ENCODE data around the gene ADD2.

Gene ADD2

DNA sequence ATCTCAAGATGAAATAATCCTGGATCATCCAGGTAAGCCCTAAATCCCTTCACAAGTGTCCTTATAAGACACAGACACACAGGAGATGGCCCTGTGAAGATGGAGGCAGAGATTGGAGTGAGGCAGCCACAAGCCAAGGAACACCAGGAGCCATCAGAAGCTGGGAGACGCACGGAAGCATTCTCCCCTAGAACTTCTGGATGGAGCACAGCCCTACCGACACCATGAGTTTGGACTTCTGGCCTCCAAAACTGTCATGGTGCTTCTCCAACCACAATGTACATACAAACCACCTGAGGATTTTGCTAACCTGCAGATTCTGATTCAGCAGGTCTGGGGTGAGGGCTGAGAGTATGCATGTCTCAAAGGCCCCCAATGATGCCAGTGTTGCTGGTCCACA lies 42.5 kb downstream of the ADD2 start:
- Histone ChIP-seq H3K27me3 (no peaks in the 10 kb centered on the region), H3K9me3 (replicated peaks in 1 of 11) (peaks cover 0 to 5% (median 0%) of the 10 kb centered on the region in 11 experiments; a peak in 2 of 22 replicates), H3K4me2 (no peak overlapping the region), H3K36me3 (peaks cover 0 to 25% (median 15%) of the 10 kb centered on the region in 11 experiments; a peak in 13 of 22 replicates), H3K9ac (no peak overlapping the region), H3K4me1 (peaks cover 0 to 25% (median 14%) of the 10 kb centered on the region in 10 experiments; a peak in 13 of 20 replicates), H3K27ac (no peak overlapping the region), H4K20me1 (peaks cover 0 to 47% (median 4%) of the 10 kb centered on the region in 11 experiments; a peak in 6 of 22 replicates), H3K4me3 (no peak overlapping the region)
- TF ChIP-seq Cebpa-rat (IDR thresholded peaks at IDR 0.05), result no peak

DNA sequence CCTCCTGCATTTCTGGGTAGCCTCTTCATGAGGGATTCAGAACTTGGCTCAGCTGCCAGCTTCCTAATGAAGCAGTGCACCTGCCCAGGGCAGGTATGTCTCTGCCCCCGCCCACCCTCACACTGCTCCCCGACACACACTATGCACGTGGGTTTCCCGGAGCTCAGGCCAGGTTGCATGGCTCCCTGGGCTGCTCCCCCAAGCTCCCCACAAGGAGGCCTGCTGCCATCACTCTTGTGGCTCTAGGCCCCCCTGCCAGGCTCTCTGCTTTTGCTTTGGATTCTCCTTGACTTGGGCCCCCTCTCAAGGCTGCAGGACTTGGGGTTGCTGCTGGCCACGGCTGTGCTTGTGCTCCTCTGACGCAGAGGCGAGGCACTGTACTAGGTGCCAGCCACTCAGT lies 43.6 kb downstream of the ADD2 start:
- no peak for TF ChIP-seq Cebpa-rat (IDR thresholded peaks at IDR 0.05)
- Histone ChIP-seq H3K9ac (no peak overlapping the region), H3K27me3 (no peaks in the 10 kb centered on the region)

DNA sequence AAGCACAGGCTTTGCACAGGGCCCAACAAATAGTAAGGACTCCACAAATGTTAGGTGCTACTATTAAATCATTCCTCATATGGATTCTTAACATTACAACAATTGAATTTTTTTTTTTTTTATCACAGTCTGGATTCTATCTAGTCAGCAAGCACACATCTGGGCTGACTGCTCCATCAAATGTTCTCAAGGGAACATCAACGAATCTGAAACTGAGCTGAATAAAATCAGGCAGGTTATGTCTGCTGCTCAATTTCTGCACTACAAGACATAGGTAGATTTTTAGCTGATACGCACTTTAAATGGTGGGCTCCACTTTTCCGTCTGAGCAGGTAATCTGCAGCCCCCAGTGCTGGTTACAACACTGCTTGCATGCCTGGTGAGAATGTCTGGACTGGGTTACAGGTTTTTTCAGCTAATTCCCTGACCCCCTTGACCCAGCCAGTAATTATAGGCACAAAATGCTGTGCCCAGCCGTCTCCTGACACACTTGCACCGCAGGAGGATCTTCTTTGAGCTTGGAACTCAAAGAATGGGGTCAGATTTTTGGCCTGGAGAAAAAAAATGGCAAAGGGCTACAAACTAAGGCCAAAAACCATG lies 44.6 kb downstream of the ADD2 start:
- Histone ChIP-seq H3K9ac (no peak overlapping the region), H3K36me3 (peaks cover 0 to 16% (median 6%) of the 10 kb centered on the region in 11 experiments; a peak in 10 of 22 replicates), H3K9me3 (replicated peaks in 1 of 11) (peaks cover 0 to 5% (median 0%) of the 10 kb centered on the region in 11 experiments; a peak in 2 of 22 replicates), H4K20me1 (peaks cover 0 to 56% (median 8%) of the 10 kb centered on the region in 11 experiments; a peak in 10 of 22 replicates), H3K4me3 (no peak overlapping the region), H3K27me3 (no peaks in the 10 kb centered on the region), H3K4me2 (peak overlapping the region in 5 of 11 experiments; percentile 2 to 30 (median 11); a peak in 3 of 22 replicates), H3K4me1 (peaks cover 0 to 25% (median 14%) of the 10 kb centered on the region in 10 experiments; a peak in 14 of 20 replicates), H3K27ac (no peak overlapping the region)
- no peak for TF ChIP-seq Cebpa-rat (IDR thresholded peaks at IDR 0.05)

More for the DNA sequence above, 43.6 kb downstream of the ADD2 start:
- peaks cover 0 to 25% (median 14%) of the 10 kb centered on the region in 10 experiments; a peak in 14 of 20 replicates for H3K4me1 ChIP-seq
- peaks cover 0 to 5% (median 0%) of the 10 kb centered on the region in 11 experiments; a peak in 2 of 22 replicates for H3K9me3 ChIP-seq (replicated peaks in 1 of 11)
- peaks cover 0 to 25% (median 14%) of the 10 kb centered on the region in 11 experiments; a peak in 13 of 22 replicates for H3K36me3 ChIP-seq
- peaks cover 0 to 53% (median 4%) of the 10 kb centered on the region in 11 experiments; a peak in 7 of 22 replicates for H4K20me1 ChIP-seq
- no peak overlapping the region for H3K4me2 ChIP-seq
- no peak overlapping the region for H3K27ac ChIP-seq
- H3K4me3 ChIP-seq, result no peak overlapping the region

DNA sequence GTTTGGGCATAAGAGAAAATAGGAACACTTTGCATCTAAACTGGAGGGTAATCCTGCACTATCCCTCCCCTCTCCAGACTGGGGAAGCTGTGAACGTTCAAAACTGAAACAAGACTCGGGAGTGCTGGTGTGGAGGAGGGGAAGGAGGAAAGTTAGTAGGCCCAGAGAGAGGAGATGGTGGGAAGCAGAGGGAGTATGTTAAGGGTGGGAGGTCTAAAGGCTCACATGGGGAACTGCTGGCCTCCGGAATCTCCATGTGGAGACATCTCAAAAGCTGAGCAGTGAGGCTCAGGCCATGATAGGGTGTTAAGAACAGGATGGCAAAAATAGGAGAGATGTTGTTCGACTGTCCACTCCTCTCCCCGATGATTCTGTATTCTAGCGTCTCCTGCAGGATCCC lies 47.9 kb downstream of the ADD2 start:
- no peak for TF ChIP-seq Cebpa-rat (IDR thresholded peaks at IDR 0.05)

DNA sequence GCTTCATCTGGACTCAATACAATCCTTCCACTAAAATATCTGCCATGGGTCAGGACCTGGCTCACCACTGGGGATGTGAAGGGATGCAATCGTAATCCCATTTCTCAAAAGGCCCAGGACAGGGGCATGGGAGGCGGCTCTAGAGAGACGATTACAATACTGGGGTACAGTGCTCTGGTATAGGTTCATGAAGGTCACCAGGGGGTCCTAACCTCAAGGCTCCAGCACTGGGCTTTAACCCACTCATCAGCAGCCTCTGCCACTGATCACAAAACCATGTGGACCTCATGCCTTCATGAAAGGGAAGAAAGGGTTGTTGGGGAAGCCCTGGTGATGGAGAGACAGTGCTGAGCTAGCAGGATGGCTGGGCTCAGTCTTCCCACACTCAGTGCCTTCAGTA lies 48.8 kb downstream of the ADD2 start:
- H3K4me3 ChIP-seq, result no peak overlapping the region
- peaks cover 0 to 82% (median 36%) of the 10 kb centered on the region in 11 experiments; a peak in 18 of 22 replicates for H4K20me1 ChIP-seq
- H3K9me3 ChIP-seq (replicated peaks in 1 of 11), result no peaks in the 10 kb centered on the region
- no peak overlapping the region for H3K27ac ChIP-seq
- H3K36me3 ChIP-seq, result peaks cover 0 to 5% (median 0%) of the 10 kb centered on the region in 11 experiments; a peak in 2 of 22 replicates
- H3K4me1 ChIP-seq, result peaks cover 0 to 25% (median 14%) of the 10 kb centered on the region in 10 experiments; a peak in 14 of 20 replicates
- no peak for TF ChIP-seq Cebpa-rat (IDR thresholded peaks at IDR 0.05)
- H3K4me2 ChIP-seq, result no peak overlapping the region
- H3K9ac ChIP-seq, result no peak overlapping the region
- no peaks in the 10 kb centered on the region for H3K27me3 ChIP-seq

More for the DNA sequence above, 47.9 kb downstream of the ADD2 start:
- Histone ChIP-seq H3K9ac (no peak overlapping the region), H3K27me3 (no peaks in the 10 kb centered on the region), H3K27ac (no peak overlapping the region), H3K9me3 (replicated peaks in 1 of 11) (no peaks in the 10 kb centered on the region), H4K20me1 (peaks cover 0 to 79% (median 28%) of the 10 kb centered on the region in 11 experiments; a peak in 16 of 22 replicates), H3K36me3 (peaks cover 0 to 7% (median 0%) of the 10 kb centered on the region in 11 experiments; a peak in 2 of 22 replicates), H3K4me1 (peaks cover 0 to 25% (median 14%) of the 10 kb centered on the region in 10 experiments; a peak in 14 of 20 replicates), H3K4me3 (no peak overlapping the region), H3K4me2 (peak overlapping the region in 1 of 11 experiments; percentile 2; a peak in 1 of 22 replicates)

DNA sequence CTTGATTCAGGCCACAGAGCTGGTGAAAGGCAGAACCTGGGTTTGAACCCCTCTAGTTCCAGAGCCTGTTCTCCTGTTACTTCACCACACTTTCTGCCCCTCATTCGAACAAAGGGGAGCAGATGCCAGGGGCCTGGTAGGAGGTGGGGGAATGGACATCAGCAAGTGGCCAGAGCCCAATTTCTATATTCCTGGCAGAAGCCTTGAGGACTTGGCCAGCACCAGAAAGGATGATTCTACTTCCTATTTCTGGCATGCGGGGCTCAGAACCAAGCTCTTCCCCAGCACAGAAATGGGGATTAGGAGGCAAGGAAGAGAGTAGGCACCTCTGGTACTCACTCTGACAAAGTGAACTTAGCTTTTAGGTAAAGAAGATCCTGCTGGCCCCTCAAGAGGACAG lies 49.3 kb downstream of the ADD2 start:
- H3K9ac ChIP-seq, result no peak overlapping the region

DNA sequence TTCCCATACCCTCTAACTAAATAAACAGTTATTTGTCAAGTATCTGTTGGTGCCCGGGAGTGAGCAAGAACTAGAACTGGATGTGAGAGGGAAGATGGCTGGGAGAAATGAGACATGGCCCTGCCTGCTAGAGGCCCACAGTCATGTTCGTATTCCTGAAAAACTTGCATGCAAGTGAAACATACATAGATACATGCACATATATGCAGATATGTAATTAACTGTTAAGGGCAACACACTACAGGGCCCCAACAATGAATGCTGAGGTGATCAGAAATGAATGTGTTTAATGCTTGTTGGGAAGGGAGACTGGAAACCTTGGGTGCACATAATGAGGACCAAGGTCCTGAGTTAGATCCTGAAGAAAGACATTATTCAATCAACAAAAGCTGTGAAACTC lies 49.8 kb downstream of the ADD2 start:
- H3K4me1 ChIP-seq, result peaks cover 0 to 16% (median 9%) of the 10 kb centered on the region in 10 experiments; a peak in 12 of 20 replicates
- no peak overlapping the region for H3K4me3 ChIP-seq
- peaks cover 0 to 87% (median 42%) of the 10 kb centered on the region in 11 experiments; a peak in 18 of 22 replicates for H4K20me1 ChIP-seq
- H3K4me2 ChIP-seq, result no peak overlapping the region
- H3K9ac ChIP-seq, result no peak overlapping the region
- no peak overlapping the region for H3K27ac ChIP-seq
- TF ChIP-seq Cebpa-rat (IDR thresholded peaks at IDR 0.05), result no peak
- H3K27me3 ChIP-seq, result no peaks in the 10 kb centered on the region
- no peaks in the 10 kb centered on the region for H3K9me3 ChIP-seq (replicated peaks in 1 of 11)
- H3K36me3 ChIP-seq, result peaks cover 0 to 8% (median under 1%) of the 10 kb centered on the region in 11 experiments; a peak in 3 of 22 replicates

More for the DNA sequence above, 49.3 kb downstream of the ADD2 start:
- H3K4me2 ChIP-seq, result no peak overlapping the region
- peaks cover 0 to 5% (median 0%) of the 10 kb centered on the region in 11 experiments; a peak in 1 of 22 replicates for H3K36me3 ChIP-seq
- H3K4me1 ChIP-seq, result peaks cover 0 to 20% (median 12%) of the 10 kb centered on the region in 10 experiments; a peak in 14 of 20 replicates
- no peaks in the 10 kb centered on the region for H3K9me3 ChIP-seq (replicated peaks in 1 of 11)
- no peak overlapping the region for H3K27ac ChIP-seq
- no peak overlapping the region for H3K4me3 ChIP-seq
- H3K27me3 ChIP-seq, result no peaks in the 10 kb centered on the region
- H4K20me1 ChIP-seq, result peaks cover 0 to 82% (median 41%) of the 10 kb centered on the region in 11 experiments; a peak in 18 of 22 replicates
- no peak for TF ChIP-seq Cebpa-rat (IDR thresholded peaks at IDR 0.05)

DNA sequence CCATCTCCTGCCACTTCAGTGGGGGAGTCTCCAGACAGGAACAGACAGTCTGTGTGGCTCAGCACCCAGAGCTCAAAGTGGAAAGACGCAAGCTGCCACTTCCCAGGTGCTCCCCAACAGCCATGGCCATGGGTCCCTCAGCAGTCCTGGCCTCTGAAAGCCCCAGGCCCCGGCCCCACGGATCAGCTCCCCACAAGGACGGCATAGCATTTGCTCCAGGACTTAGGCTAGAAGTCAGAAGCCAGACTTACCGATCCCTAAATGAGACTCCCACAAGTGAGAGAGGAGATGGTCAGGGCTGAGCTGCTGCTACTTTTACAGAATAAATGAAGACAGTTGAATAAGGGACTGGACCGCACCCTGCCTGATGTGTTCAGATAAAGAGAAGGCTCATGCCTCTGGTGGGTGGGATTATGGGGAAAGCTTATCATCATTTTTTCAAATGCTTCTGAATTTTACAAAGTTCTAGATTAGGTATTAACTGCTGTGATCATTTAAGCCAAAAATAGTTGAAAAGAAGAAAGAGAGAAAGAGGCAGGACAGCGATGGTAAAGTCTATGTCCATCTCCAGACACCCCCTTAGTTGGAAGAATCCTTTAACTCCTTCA lies 50.5 kb downstream of the ADD2 start:
- Histone ChIP-seq H3K4me1 (peaks cover 0 to 9% (median 3%) of the 10 kb centered on the region in 10 experiments; a peak in 11 of 20 replicates), H4K20me1 (peaks cover 0 to 81% (median 42%) of the 10 kb centered on the region in 11 experiments; a peak in 18 of 22 replicates), H3K27me3 (no peaks in the 10 kb centered on the region), H3K4me2 (no peak overlapping the region), H3K9ac (no peak overlapping the region), H3K36me3 (peaks cover 3 to 14% (median 7%) of the 10 kb centered on the region in 11 experiments; a peak in 18 of 22 replicates), H3K9me3 (replicated peaks in 1 of 11) (no peaks in the 10 kb centered on the region), H3K27ac (no peak overlapping the region), H3K4me3 (no peak overlapping the region)
- no peak for TF ChIP-seq Cebpa-rat (IDR thresholded peaks at IDR 0.05)

DNA sequence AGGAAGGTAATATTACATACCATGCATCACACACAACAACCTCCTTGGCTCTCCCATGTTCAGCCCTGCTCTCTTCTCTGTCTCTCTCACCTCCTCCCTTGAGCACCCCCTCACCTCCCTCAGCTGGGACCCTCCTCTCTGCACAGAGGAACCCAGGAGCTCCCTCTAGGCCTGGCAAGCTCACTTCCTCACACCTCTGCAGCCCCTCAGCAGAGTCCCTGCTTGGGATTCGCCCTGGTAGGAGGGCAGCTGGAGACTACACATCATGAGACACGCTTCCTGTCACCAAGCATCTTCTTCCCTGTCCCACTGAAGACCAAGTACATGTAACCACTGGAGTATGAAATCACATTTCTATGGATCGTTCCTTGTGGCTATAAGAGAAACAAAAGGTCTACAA lies 51.0 kb downstream of the ADD2 start:
- Histone ChIP-seq H3K4me2 (no peak overlapping the region), H3K27me3 (no peaks in the 10 kb centered on the region), H3K4me1 (peaks cover 0 to 4% (median 0%) of the 10 kb centered on the region in 10 experiments; a peak in 5 of 20 replicates), H3K27ac (no peak overlapping the region), H4K20me1 (peaks cover 0 to 78% (median 42%) of the 10 kb centered on the region in 11 experiments; a peak in 18 of 22 replicates), H3K36me3 (peaks cover 7 to 18% (median 13%) of the 10 kb centered on the region in 11 experiments), H3K9me3 (replicated peaks in 1 of 11) (no peaks in the 10 kb centered on the region), H3K4me3 (no peak overlapping the region), H3K9ac (no peak overlapping the region)
- no peak for TF ChIP-seq Cebpa-rat (IDR thresholded peaks at IDR 0.05)
